GM19025 (cell line): ENCODE data around the gene SIGLEC6.

ENCODE experiments used
- ATAC-seq: cut with Tn5 transposase; IDR thresholded peaks from one replicate; pipeline ENCODE4 v1.9.1; 2021; ENCODE audit warnings: mild to moderate bottlenecking, low read depth, moderate library complexity; ENCODE audit not compliant: unreplicated experiment

Gene SIGLEC6

DNA sequence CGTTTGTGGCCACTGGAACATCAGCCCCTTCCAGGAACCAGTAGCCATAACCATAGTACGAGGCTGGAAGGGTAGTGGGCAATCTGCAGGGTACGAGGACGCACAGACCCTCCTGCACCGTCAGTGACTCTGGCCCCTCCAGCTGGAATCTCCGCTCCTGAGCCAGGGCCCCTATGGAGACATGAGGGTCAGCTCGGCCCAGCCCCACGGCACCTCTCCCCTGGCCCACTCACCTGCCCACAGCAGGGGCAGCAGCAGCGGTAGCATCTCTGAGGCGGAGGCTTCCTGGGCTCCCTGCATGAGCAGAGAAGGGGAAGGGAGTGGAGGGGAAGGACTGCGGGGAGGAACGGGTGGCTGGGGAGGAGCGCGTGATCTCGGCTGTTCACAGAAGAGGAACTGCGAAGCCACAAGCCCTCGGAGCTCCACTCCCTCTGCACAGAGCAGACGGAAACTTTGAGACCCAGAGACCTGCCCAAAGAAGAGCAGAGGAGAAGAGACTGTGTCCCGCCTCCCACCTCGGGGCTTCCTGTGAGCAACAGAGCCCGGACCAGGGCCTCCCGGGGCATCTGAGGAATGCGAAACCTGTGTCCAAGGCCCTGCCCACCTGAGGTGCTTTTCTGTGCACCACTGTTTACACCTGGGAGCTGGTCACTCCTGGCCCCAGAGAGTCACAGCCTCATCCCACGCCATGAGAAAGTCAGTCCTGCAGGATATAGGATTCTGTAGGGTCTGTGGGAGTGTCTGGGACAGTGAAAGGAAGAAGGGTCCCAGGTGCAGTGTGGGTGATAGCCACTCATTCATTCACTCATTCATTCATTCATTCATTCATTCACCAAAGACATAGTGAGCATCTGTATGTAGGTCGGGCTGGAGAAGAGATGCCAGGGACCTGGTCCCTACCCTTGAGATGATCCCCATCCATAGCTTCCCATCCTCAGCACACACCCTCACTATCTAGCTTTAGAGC is at the start of gene SIGLEC6:
TSS of gene SIGLEC6 (minus strand) at position 322 of the 967 bp plus-strand sequence. CDS start at position 300, 22 bp downstream.
- no peak for ATAC-seq

DNA sequence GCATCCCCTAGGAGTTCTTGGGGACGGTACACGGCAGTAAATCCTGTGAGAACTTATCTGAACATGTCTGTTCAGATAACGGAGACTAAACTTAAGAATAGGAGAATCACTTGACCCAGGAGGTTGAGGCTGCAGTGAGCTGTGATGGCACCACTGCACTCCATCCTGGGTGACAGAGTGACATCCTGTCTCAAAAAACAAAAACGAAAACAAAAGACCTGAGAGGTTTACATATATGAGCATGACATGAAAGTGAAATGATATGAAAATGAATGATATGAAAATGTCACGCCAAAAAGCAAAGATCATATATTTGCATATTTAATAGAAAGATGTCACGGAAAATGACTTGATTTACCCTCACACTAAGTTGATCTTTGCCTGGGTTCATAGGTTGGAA is 45.4 kb upstream of the SIGLEC6 start:
- no peak for ATAC-seq

DNA sequence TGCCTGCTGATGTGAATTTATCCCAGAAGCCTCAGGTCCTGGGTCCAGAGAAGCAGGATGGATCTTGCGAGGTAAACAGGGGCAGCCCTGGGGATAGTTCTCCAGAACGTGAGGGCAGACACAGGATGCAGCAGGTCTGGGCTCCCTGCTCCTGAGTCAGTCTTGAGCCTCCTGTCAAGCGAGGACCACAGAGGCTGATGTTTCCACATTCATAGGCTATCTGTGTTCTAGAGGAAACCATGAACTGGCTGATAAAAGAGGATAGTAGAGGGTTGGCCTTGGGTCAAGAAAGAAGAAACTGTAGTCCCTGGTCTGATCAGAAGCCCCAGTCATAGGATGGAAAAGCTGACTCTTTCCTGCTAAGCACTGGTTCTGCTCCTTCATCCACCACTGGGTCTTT is 41.9 kb upstream of the SIGLEC6 start:
- ATAC-seq: no peak

DNA sequence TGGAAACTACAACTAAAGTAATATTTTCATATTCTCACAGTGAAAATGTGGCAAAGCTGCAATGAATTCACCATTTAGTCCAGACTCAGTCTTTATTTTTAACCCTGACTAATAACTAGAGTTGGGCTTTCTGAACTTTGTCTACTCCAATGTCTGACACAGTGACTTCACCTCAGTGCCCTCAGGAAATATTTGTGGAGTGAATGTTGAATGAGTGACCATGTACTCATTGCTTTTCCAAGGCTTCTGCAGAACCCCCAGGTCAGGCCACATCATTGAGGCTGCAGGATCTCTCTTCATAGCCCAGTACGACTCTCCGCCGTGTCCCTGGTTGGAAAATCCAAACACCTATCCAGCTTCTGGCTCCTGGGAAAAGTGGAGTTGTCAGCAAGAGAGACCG is 41.4 kb upstream of the SIGLEC6 start:
- ATAC-seq: no peak

DNA sequence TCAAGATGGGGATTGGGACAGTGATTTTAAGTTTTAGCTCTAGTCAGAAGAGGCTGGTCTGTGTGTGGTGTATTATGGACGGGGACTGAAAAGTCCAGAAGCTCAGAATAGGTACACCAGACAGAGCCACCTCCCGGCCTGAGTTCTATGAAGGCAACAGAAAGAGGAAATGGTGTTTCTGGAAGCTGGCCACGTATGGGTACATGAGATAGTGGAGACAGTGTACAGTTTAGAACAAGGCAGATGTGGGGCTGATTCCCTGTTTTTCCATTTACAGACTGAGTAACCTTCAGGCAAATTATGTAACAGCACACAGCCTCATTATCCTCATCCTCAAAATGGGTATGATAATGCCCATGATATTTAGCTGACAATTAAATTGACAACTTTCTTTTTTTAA is 40.9 kb upstream of the SIGLEC6 start:
- no peak for ATAC-seq

DNA sequence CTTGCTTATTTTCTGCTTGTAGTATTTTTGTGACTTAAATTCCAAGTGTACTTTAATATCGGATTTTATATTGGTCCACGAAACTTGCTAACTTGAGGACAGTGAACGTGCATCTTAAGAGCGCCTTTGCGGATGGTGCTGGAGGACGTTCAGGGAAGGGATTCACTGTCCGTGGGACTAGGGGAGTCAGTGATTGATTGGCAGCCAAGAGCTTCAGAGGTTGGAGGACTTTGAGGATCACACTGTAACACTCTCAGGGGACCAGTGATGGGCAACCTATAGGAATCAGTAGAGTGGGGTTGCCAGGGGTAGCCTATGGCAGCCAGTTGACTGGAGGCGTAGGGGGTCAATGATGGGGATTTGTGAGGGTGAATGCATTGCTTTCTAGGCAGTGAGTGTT is 40.1 kb upstream of the SIGLEC6 start:
- ATAC-seq: no peak

DNA sequence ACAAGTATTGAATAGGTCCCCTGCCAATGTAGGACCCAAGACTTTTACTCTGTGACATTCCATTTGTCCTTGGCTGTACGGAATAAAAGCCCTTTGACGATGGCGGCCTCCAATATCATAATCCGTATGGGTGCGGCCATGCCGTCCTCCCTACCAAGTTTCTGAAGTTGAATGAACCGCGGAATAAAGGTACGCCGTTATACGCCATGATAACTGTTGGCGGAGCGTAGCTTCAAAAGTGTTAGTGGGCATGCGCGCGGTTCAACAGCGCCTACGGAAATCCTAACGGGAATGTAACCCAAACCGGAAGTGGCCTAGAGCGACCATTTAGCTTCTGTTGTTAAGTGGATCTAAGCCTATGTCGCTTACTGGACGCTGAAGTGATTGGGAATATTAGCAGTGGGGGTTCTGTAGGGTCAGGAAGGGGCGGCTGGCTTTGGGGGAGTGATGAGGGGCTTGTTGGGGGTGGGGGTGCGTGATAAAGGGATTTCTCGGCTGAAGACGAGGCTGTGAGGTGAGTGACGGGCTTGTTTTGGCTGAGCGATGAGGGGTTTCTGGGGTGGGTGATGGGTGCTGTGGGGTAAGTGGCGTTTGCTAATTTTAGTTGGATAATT is 39.6 kb upstream of the SIGLEC6 start, which contains the start of gene ZNF175:
TSS of gene ZNF175 (plus strand) at position 322 of the 614 bp plus-strand sequence. CDS start 2,047 bp downstream, outside the sequence.
- peak; percentile 79 for ATAC-seq

DNA sequence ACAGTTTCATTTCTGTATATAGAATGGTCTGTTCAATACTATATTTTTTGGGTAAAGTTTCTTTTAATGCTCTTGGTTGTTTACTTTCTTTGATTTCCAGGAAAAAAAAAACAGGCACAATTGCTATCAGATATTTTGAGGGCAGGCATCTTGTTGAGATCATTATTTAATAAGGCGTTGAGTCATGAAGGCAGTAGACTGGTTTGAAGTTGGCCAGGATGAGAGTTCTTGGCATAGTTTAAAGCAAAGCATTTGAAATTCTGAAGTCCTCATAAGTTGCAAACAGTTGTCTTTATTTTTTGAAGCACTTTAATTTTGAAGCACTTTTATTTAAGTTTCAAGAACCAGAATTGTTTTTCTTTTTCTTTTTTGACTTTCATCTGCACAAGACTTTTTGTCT is 37.0 kb upstream of the SIGLEC6 start:
- no peak for ATAC-seq

DNA sequence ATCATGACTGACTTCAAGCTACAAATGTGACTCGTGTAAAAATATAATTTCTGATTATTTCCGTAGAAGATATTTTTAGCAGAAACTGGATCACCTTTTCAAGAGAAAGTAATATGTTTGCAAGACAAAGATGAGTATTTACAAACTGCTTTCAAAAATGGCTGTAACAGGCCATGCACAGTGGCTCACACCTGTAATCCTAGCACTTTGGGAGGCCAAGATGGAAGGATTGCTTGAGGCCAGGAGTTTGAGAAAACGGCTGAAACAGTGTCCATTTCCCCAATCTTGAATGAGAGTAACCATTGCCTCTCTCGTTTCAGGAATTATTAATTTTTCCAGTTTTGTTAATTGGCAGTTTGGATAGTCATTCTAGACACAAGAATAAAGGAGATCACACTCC is 36.1 kb upstream of the SIGLEC6 start:
- ATAC-seq: no peak

DNA sequence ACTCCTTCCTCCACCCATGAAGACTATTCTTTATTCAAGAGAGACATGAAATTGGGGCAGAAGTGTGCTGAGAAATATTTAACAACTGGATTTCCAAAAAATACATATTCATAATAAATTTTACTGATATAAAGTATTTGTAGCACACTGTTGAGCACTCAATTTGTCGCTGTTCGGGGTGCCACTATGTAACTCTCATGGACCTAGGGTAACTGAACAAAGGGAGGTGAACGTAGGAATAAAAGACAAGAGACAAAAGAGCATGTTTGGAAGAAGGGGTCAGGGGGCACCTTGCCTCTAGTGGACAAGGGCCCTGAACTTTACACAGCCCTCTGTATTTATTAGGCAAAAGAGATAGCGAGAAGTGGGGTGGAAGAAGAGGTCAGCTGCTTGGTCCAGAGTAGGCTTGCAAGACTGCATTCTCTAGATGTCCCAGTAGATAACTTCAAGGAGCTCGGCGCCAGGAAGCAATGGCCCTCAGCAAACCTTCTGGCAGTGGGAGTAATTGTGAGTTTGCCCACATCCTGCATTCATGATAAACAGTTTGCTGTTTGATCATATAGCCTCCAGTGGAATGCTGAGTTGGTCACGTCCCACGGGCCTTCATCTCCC is 35.1 kb upstream of the SIGLEC6 start:
- no peak for ATAC-seq

DNA sequence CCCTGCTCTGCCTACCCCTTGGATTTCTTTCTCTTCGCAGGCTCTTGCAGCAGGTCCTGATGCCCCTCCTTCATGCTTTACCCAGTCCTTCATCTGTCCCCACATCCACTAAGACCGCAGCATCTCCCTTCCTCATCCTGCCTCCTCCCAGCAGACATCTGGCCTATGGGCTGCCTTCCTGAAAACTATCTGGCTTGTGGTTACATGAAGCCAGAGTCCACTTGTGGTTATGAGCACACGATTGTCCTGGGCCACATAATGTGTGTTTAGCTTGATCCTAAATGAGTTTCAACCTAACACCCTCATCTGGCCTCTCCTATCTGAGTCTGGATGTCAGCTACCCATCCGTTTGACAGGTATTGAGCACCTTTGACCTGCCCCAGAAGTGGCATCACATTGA is 34.1 kb upstream of the SIGLEC6 start:
- no peak for ATAC-seq

DNA sequence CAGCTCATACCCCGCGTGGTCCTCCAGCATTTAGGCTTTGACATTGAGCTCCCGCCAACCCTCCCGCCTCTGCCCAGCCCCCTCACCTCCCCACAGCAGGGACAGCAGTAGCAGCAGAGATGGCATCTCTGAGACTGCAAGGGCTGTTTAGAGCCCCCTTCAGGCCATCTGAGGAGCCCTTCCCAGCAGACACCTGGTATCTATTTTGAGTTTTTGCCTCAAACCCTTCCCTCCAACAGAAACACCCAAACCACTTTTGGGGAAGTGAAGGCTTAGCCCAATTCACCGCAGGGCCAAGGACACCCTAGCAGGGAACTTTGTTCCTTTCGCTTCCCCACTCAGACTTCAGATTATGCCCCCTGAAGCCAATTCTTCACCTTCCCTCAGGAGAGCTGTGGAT is 33.3 kb upstream of the SIGLEC6 start:
- no peak for ATAC-seq

DNA sequence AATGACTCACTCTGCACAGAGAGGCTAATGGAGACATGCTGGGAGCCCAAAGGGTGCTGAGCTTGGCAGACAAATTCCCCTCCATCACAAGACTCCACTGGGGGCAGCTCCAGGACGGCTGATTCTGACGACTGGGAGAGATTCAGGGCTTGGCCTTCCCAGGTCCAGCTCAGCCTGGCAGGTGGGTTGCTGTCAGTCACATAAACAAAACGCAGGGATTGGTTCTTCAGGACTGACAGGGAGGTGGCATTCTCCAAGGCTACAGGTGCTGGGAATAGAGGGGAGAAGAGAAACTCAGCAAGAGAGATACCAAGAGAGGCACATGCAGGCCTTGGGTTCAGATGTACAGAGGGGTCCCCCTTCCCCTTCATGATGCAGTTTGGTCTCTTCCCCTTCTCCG is 28.9 kb upstream of the SIGLEC6 start:
- no peak for ATAC-seq

DNA sequence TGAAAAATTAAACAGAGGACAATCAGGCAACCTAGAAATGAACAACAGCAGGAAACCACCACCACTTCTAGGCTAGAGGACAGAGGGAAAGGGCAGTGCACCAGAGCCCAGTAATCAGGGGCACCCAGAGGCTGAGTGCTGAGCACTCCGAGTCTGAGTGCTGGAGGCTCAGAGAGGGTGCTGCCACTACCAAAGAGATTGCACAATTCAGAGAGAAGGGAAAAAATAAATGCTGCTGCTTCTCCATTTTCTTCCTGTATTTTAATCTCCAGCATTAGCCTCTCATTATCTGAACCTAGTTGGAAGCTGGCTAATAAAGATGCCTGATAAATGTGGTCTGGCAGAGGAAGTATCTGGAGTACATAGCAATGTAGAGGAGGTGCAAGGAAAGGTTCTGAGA is 27.8 kb upstream of the SIGLEC6 start:
- no peak for ATAC-seq

DNA sequence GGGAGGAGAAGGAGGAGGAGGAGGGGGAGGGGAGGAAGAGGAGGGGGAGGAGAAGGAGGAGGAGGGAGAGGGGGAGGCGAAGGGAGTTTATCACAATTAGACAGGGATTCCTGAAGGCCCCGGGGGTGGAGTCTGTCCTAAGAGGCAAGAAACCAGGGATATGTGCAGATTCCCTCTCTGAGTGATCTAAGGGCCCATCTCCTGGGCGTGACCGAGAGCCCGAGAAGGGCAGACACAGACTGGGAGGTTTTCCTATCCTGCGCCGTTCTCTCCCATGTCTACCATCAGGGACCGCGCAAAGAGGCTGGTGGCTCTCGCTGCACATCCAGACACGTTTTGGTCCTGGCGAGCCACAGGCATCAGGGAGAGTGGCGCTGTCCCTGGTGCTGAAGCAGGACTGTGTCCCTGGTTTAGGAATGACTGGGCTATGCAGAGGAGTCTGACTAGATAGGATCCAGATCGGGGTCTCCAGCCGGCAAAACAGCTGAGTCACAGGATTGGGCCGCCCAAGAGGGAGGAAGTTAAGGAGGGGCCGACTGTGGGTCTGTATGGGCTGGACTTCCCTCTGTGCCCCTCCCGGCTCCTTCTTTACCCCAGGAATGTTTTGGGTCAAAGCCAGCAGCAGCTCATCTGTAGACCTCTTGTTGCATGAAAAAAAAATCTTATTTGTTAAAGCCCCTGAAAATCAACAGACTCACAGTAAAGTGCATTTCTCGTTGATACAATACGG is 21.7 kb upstream of the SIGLEC6 start:
- ATAC-seq: no peak

DNA sequence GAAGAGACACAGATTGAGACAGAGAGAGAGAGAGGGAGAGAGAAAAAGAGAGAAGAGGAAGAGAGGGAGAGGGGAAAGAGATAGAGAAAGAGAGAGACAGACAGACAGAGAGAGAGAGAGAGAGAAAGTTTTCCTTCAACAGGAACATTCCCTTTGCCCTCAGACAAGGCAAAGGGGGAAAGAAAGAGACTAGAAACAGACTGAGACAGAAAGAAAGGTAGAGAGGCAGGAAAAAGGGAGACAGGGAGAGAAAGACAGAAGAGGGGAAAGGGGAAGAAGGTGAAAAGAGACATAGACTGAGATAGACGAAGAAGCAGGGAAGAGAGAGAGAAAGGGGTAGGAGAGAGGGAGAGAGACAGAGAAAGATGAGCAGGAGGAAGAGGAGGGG is 21.1 kb upstream of the SIGLEC6 start:
- ATAC-seq: no peak

DNA sequence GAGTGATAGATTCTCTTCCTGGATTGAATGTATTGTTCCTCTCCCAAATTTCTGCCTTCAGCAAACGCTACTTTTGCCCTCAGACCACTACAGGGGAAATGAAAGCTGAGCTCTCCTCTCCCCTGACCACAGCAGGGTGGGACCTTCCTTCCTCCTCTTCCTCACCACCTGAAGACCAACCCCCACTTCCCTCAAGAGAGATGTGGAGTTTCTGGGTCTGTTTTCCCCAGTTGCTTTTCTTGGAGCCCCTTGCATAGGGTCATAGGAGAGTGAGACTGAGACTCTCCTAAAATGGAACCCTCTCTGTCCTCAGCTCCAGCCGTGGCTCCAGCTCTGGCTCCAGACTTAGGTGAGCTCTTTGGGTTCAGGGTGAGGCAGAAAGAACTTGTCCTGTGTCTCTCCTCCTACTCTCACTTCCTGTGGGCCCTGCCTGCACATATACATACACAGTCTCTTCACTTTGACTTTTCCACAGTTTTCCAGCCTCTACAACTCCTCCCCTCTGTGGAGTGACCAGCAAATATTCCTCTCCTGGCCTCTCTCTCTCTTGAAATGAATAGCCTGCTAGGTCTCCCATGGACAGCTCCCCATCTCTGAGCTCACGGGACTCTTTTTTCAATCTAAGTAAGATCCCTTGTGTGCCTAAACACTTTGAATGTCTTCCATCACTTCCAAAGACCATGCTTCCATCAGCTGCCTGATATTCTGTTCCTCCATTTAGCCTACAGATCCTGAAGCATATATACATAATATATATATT is 20.4 kb upstream of the SIGLEC6 start:
- ATAC-seq: no peak

DNA sequence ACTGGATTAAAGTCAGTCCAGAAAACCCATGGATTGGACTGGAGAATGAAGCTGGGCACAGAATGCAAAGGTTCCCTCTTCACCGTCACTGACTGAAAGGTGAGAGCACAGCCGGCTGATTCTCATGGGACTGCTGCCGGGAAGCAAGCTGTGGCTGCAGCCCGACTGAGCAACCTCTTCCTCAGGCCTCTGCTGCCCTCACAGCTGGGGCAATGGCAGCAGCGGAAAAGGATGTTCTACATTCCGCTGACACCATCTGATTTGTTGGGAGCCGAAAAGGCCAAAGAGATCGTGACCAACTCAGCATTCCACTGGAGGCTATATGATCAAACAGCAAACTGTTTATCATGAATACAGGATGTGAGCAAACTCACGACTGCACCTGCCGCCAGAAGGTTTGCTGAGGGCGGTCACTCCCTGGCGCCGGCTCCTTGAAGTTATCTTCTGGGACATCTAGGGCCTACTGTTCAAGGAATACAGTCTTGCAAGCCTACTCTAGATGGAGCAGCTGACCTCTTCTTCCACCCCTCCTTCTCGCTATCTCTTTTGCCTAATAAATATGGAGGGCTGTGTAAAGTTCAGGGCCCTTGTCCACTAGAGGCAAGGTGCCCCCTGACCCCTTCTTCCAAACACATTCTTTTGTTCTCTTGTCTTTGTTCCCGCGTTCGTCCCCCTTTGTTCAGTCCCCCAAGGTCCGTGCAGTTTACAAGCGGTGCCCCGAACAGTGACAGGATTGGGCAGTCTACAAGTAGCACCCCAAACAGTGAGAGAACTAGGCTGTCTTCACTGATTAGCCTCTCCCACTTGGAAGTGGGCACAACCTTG is 19.6 kb upstream of the SIGLEC6 start:
- no peak for ATAC-seq
